HL-60 (cell line): ENCODE data around the gene ZNF70.

Source experiments
- GABPA ChIP-seq: IDR thresholded peaks from 2 replicates; pipeline ENCODE4 v1.6.1; 2012; ENCODE audit warnings: low read depth
- POLR2AphosphoS5 ChIP-seq: IDR thresholded peaks from 2 replicates; pipeline ENCODE4 v1.6.1; 2012; ENCODE audit warnings: low read depth
- REST ChIP-seq: IDR thresholded peaks from 2 replicates; pipeline ENCODE4 v1.6.1; 2012; ENCODE audit warnings: low read depth; ENCODE audit not compliant: insufficient replicate concordance
- SPI1 ChIP-seq: IDR thresholded peaks from 2 replicates; pipeline ENCODE4 v1.6.1; 2012; ENCODE audit warnings: low read depth, mild to moderate bottlenecking, borderline replicate concordance
- TF ChIP-seq, protein P1 (sequence below): IDR thresholded peaks from one replicate; pipeline ENCODE4 v1.5.1; 2011; ENCODE audit warnings: low read length, control low read depth, inconsistent platforms; ENCODE audit not compliant: insufficient read depth

GRCh38 chr22:23782703-23783102 lies 31.8 kb upstream of the ZNF70 start:
- TF ChIP-seq, protein P1, sequence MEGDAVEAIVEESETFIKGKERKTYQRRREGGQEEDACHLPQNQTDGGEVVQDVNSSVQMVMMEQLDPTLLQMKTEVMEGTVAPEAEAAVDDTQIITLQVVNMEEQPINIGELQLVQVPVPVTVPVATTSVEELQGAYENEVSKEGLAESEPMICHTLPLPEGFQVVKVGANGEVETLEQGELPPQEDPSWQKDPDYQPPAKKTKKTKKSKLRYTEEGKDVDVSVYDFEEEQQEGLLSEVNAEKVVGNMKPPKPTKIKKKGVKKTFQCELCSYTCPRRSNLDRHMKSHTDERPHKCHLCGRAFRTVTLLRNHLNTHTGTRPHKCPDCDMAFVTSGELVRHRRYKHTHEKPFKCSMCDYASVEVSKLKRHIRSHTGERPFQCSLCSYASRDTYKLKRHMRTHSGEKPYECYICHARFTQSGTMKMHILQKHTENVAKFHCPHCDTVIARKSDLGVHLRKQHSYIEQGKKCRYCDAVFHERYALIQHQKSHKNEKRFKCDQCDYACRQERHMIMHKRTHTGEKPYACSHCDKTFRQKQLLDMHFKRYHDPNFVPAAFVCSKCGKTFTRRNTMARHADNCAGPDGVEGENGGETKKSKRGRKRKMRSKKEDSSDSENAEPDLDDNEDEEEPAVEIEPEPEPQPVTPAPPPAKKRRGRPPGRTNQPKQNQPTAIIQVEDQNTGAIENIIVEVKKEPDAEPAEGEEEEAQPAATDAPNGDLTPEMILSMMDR: no peak
- no peak for TF ChIP-seq GABPA
- TF ChIP-seq REST: no peak
- TF ChIP-seq POLR2AphosphoS5: no peak
- no peak for TF ChIP-seq SPI1
